Suppressor macrophage (primary cell): ENCODE data around the gene PPHLN1.
"Not testable (repeated sequence)": the region's sequence is repeated elsewhere in the genome, so short reads cannot be mapped to it uniquely, and the experiment has no call there.

Experiments
- DNase-seq, 4 experiments: peaks; one replicate each; pipeline ENCODE4 v3.0.0-alpha.2; 2020 to 2022

Gene PPHLN1

DNA sequence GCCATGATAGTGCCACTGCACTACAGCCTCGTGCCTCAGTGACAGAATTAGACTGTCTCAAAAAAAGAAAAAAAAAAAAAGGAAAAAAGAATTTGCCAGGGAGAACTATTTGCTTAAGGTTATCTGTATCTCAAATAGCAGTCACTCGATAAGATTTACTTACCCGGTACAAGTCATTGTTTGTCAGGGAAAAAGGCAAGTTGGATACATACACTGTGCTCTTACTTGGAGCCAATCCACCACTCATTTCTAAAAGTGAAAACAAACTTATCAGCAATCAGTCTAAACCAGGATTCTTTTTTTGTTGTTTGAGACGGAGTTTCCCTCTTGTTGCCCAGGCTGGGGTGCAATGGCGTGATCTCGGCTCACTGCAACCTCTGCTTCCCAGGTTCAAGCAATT, 2.1 kb upstream of the PPHLN1 start:
- DNase-seq: no peak

DNA sequence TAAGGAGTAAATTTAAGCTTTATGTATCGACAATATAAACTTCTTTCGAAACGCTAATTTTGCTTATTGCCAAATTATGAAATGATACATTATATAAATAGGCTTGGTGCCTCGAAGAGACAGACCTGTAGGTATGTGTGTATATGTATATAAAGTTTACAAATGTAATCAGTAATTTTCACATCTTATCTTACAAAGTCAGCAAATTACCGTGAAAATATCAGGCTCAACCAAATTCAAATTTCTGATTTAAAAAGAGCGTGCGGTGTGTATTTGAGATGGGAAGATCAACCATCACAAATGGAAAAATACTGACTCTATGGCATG, 678 bp upstream of the PPHLN1 start:
- DNase-seq: no peak

- peak; percentile 13 to 43 (median 30) for DNase-seq
Measured at GRCh38 chr12:42326541-42327226, 717 bp downstream of the PPHLN1 start.

- no peak for DNase-seq
Measured at GRCh38 chr12:42327227-42327590, 1.2 kb downstream of the PPHLN1 start.

DNA sequence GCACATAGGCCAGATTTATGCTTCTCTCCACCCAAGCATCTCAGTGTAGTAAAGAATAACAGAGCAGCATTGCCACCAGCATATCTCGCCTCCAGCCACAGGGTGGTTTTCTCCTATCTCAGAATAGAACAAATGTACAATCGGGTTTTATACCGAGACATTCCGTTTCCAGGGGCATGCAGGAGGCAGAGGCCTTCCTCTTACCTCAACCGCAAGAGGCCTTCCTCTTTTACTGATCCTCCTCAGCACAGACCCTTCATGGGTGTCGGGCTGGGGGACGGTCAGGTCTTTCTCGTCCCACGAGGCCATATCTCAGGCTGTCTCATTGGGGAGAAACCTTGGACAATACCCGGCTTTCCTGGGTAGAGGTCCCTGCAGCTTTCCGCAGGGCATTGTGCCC, 4.1 kb downstream of the PPHLN1 start:
- DNase-seq: peak in 2 of 4 experiments; percentile 3 to 7

DNA sequence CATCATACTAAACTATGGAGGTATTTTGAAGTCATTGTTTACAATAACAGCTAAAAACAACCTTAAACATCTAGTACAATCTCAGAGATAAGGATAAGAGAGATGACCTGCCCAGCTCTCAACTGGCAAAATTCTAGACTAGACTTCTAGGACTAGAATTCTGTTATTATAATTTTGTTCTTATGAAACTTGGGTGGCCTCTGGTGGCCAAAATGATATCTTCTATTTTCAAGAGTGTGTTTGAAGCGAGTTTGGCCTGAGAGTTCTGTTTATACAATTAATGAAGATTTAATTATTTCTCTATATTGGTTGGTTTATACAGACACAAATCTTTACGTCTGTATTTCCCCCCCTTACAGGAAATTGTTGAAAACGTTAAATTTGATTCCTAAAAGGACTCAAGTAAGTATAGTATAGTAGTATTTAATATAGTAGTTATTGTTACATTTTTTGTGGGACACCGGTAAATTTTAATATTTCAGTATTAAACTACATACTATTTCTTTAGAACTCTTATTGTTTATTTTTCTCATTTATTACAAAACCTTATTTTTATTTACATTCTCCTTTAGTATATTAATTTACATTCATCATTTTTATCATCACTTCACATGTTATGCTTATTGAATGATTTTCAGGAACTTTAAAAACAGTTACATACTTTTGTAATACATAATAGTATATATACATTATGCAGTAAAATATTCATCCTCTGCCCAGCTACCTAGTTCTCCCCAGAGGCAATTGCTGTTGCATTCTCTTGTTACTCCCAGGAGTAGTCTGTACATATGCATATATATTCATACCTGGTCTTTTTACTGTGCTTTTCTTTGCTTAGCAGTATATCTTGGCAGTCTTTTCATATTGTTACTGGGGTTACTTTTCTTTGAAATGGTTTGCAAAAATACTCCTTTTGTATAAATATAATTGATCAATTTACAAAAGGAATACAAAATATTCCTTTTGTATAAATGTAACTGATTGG, 6.6 kb downstream of the PPHLN1 start:
- peak; percentile 30 to 71 (median 64) for DNase-seq

- DNase-seq: no peak
Measured at GRCh38 chr12:42336286-42336685, 10.3 kb downstream of the PPHLN1 start.

DNA sequence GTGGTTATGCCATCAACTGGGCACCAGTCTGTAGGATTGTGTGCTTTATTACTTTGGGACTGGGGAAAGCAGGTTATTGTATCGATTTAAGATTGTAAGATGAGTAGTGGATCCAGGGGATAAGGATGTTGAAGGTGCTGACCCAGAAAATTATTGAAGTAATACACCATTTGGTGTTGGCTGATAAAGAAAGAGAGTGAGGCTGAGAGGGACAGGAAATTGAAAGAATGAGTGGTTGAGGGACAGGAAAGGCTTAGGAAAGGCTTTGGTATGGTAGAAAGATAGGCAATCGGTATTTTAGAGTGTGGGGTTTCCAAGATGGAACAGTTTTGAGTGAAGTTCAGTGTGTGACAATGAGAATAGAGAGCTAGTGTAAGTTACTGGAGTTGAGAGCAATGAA, 12.3 kb downstream of the PPHLN1 start:
- DNase-seq: no peak

DNA sequence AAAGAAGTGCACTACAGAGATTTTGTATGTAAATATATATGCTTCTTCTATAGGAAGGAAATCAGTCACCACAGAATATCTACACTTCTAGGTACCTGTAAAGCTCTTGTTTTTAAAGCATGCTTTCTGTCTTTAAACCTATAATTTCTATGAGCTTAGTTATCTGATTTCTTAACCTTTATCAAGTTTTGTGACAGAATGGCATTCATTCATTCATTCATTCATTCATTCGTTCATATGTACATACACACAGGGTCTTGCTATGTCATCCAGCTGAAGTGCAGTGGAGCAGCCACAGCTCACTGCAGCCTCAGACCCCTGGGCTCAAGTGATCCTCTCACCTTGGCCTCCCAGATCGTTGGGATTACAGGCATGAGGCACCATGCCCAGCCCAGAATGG, 16.1 kb downstream of the PPHLN1 start:
- no peak for DNase-seq

- no peak for DNase-seq
Measured at GRCh38 chr12:42343721-42344120, 17.8 kb downstream of the PPHLN1 start.

DNA sequence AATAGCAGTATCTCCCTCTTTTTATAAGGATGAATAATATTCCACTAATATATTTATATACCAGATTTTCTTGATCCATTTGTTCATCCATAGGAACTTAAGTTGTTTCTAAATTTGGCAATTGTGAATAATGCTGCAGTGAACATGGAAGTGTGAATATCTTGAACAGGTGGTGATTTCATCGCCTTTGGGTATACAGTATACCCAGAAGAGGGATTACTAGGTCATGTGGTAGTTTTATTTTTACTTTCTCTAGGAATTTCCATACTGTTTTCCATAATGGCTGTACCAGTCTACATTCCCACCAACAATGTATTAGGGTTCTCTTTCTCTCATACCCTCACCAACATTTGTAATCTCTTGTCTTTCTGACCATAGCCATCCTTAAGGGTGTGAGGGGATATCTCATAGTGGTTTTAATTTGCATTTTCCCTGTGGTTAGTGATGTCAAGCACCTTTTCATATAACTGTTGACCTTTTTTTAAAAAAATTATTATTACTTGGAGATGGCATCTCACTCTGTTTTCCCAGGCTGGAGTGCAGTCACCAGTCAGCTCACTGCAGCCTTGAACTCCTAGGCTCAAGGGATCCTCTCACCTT, 20.5 kb downstream of the PPHLN1 start:
- DNase-seq: no peak

DNA sequence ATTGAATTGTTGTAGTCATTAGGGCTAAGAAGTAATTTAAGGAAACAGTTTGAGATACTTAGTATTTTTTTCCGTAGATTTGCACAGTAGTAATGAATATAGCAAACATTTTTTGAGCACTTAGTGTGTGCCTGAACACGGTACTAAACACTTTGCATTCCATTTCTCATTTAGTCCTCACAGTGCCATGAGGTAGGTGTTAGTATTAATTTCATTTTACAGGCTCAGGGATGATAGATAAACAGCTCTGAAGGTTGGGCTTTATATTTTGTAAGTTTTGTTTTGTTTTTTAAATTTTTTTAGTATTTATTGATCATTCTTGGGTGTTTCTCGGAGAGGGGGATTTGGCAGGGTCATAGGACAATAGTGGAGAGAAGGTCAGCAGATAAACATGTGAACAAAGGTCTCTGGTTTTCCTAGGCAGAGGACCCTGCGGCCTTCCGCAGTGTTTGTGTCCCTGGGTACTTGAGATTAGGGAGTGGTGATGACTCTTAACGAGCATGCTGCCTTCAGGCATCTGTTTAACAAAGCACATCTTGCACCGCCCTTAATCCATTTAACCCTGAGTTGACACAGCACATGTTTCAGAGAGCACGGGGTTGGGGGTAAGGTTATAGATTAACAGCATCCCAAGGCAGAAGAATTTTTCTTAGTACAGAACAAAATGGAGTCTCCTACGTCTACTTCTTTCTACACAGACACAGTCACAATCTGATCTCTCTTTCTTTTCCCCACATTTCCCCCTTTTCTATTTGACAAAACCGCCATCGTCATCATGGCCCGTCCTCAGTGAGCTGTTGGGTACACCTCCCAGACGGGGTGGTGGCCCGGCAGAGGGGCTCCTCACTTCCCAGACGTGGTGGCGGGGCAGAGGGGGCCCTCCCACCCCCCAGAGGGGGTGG, 23.4 kb downstream of the PPHLN1 start:
- DNase-seq: not testable (repeated sequence)

DNA sequence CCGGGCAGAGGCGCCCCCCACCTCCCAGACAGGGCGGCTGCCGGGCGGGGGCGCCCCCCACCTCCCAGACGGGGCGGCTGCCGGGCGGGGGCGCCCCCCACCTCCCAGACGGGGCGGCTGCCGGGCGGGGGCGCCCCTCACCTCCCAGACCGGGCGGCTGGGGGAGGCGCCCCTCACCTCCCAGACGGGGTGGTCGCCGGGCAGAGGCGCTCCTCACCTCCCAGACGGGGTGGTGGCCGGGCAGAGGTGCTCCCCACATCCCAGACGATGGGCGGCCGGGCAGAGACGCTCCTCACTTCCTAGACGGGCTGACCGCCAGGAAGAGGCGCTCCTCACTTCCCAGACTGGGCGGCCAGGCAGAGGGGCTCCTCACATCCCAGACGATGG, 24.0 kb downstream of the PPHLN1 start:
- not testable (repeated sequence) for DNase-seq

DNA sequence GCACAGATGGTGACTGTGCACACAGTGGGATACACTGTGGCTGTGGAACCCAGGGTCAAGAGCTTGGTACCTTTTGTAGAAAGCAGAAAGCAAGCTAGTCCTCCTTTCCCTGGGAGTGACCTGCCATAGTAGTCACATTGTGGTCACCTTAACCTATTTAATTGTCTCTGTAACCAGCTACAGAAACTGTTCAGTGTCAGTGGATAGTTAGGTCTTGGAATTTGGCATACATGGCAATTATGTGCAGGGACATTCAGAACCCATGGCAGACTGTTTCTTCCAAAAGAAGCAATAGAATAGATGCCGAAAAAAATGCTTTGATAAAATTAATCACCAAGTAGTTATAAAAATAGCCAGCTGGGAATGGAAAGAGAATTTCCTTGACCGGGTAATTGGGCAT, 30.4 kb downstream of the PPHLN1 start:
- DNase-seq: no peak

GRCh38 chr12:42360747-42361403, 34.9 kb downstream of the PPHLN1 start:
- DNase-seq: no peak

- no peak for DNase-seq
Measured at GRCh38 chr12:42361909-42362646, 36.1 kb downstream of the PPHLN1 start.

- DNase-seq: no peak
Measured at GRCh38 chr12:42362647-42363260, 36.8 kb downstream of the PPHLN1 start.

DNA sequence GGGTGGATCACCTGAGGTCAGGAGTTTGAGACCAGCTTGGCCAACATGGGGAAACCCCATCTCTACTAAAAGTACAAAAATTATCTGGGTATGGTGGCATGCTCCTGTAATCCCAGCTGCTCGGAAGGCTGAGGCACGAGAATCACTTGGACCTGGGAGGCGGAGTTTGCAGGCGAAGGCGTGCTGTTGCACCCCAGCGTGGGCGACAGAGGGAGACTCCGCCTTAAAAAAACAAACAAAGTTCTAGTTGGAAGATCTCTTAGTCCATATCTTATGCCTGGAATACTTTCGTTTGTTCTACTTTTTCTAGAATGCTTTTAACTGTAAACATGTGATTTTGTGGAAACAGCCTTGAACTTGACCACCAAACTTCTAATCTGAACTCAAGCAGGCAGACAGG, 38.7 kb downstream of the PPHLN1 start:
- no peak for DNase-seq

DNA sequence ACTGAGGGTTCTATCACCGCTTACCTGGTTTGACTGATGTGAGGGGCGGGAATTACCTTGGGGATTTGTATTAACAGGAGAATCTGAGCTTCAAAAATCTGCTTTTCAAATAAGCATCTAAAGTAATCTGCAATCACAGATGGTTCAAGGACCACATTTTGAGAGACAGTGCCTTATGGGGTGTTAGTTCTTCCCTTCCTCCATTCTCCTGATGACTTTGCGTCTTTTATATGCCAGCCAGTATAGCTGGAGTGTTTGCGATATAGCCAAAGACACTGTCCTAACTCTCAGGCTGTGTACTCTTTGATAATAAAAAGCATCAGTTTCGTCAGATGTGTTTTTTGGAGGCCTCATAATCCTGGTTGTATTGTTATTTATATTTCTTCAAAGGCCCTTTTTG, 39.5 kb downstream of the PPHLN1 start:
- DNase-seq: no peak

DNA sequence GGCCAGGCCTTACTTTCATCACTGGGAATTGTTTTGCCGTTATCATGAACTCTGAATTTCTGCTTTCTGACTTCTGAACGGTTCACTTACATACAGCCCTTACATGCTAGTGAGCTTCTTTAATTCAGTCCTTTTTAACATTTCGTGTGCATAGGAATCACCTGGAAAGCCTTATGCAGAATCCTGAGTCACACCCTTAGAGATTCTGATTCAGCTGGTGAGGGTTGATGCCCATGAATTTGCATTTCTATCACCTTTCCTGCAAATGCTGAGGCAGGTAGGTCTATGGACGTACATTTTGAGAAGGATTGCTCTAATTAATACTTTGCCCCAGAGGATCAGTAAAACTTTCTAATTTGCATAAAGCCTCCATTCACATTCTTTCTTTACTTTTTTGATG, 44.0 kb downstream of the PPHLN1 start:
- DNase-seq: no peak
